Testis (tissue), 2 donors: Measurements from ENCODE around the gene CCM2L.

Experiments
- CTCF ChIP-seq, 3 experiments: fragments of 450-650 bp in 2 of 3; fragments of 200-600 bp in 1 of 3; sonication (generic) in 1 of 3; IDR thresholded peaks; one replicate each; pipeline ENCODE4 v1.5.1; 2016 to 2019; ENCODE audit warnings: antibody characterized with exemption in 3 of 3, mild to moderate bottlenecking in 2 of 3, moderate library complexity in 1 of 3
- POLR2A ChIP-seq: fragments of 450-650 bp; IDR thresholded peaks from one replicate; pipeline ENCODE4 v1.6.1; 2017; ENCODE audit warnings: antibody characterized with exemption, mild to moderate bottlenecking, moderate library complexity

DNA sequence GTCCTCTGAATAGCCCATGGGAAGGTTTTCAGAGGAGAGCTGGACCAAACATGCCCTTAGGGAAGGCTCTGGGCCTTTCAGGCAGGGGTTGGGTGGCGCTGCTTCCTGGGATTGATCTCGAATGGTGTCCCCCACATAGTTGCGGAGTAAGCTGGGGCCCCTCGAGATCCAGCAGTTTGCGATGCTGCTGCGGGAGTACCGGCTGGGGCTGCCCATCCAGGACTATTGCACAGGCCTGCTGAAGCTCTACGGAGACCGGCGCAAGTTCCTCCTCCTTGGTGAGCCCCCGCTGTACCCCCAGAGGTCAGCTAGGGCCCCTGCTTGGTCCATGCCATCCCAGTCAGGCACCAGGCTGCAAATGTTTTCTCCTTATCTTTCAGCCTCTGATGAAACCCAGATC is 19.3 kb downstream of the CCM2L start:
- TF ChIP-seq CTCF (IDR thresholded peaks at IDR 0.05) (no peak), POLR2A (no peak)
